GM20000 (cell line): ENCODE results near the gene TMEM131.

ENCODE experiments used
- DNase-seq: peaks from one replicate; pipeline ENCODE4 v3.0.0; 2012; ENCODE audit warnings: low spot score
- TF ChIP-seq, protein P1 (sequence below): IDR thresholded peaks from 2 replicates; pipeline ENCODE4 v1.5.1; 2012; ENCODE audit warnings: mild to moderate bottlenecking, control low read depth; ENCODE audit errors: extremely low read depth, missing control alignments

The TMEM131 gene

DNA sequence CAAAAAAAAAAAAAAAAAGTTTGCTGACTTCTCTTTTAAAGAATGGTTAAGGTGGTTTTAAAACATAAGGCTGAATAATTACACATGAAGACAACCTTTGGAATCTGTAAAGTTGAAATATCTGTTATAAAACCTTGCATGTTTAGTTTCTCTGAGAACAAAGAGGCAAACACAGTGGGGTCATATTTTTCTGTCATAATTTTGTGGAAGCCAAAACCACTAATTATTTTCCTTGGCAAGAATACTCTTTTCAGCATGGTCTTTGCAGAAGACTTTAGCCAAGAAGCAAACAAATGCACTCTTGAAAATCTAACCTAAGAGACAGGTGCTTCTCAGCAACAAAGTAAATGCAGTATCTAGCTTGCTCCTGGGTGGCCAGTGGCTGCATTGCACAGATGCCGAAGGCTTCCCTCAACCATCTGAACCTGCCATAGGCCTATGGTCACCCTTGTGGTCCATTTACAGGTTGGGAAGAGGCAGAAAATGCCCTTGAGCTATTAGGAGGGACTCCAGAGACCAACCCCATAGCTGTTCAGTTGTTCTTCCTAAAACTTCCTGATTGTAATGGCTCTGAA is 237.5 kb downstream of the TMEM131 start:
- TF ChIP-seq, protein P1, sequence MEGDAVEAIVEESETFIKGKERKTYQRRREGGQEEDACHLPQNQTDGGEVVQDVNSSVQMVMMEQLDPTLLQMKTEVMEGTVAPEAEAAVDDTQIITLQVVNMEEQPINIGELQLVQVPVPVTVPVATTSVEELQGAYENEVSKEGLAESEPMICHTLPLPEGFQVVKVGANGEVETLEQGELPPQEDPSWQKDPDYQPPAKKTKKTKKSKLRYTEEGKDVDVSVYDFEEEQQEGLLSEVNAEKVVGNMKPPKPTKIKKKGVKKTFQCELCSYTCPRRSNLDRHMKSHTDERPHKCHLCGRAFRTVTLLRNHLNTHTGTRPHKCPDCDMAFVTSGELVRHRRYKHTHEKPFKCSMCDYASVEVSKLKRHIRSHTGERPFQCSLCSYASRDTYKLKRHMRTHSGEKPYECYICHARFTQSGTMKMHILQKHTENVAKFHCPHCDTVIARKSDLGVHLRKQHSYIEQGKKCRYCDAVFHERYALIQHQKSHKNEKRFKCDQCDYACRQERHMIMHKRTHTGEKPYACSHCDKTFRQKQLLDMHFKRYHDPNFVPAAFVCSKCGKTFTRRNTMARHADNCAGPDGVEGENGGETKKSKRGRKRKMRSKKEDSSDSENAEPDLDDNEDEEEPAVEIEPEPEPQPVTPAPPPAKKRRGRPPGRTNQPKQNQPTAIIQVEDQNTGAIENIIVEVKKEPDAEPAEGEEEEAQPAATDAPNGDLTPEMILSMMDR: no peak
- DNase-seq: no peak

DNA sequence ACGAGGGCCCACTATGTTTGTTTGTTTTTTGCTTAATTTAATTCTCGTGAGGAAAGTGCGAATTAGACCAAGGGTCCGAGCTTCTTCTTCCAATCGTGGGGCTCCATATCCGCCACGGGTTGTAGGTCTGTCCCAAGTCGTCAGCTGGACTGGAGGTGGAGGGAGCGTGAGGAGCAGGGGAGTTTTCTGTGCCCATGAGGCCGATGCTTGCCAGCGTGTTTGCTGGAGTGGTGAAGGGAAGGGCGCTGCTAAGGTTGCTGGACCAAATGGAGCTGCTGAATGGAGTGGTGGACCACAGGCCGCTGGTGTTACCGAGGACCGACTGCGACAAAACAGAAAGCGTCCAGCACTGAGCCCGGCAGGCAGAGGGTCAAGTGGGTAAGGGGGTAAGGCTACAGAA is 238.7 kb downstream of the TMEM131 start:
- no peak for DNase-seq
- TF ChIP-seq, protein P1: no peak

DNA sequence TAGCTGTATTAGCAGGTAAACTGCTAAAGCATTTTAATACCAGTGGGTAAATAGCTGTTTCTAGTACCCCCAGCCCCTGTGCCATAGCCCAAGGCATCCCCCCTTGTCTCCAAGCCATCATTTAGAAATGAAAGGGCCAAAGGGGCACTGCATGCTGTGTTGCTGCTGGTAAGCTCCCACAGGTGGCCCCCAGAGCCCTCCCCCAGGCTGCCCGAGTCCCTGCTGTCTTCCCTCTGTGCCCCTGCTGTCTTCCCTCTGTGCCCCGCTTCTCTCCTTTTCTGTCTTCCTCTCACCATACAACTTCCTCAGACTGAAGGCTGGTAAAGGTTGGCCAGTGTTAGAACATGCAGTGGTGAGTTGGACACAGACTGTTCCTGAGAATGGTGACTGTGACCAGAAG is 240.3 kb downstream of the TMEM131 start:
- TF ChIP-seq, protein P1: no peak

DNA sequence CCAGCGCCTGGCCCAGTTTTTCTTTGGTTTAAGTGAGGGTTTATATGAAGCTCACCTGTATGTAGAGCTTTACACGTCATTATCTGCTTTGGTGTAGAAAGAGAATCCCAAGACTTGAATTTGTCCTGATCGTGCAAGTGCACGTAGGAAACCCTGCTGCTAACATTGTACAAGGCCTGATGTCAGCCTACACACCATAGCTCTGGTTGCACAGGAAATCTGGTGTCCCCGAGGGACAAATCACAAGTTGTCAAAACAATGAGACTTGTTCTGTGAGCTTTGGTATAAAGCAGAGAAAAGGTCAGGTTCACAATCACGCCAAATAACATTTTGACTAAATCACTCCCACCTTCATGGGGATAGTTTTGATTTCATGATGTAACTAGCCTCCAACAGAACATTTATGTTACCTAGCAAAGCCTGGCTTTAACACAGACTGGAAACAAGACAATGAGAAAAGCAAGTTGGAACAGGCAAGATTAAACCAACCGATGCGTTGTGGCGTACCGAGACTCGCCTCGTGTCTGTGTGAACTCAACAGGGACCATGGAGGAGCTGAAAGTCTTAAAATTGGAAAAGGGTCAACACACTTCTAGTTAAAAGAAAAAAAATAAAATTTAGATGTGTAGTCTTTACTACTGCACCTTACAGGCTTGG is 240.9 kb downstream of the TMEM131 start:
- TF ChIP-seq, protein P1: no peak
- DNase-seq: no peak

More for the DNA sequence above, 240.3 kb downstream of the TMEM131 start:
- DNase-seq: no peak

DNA sequence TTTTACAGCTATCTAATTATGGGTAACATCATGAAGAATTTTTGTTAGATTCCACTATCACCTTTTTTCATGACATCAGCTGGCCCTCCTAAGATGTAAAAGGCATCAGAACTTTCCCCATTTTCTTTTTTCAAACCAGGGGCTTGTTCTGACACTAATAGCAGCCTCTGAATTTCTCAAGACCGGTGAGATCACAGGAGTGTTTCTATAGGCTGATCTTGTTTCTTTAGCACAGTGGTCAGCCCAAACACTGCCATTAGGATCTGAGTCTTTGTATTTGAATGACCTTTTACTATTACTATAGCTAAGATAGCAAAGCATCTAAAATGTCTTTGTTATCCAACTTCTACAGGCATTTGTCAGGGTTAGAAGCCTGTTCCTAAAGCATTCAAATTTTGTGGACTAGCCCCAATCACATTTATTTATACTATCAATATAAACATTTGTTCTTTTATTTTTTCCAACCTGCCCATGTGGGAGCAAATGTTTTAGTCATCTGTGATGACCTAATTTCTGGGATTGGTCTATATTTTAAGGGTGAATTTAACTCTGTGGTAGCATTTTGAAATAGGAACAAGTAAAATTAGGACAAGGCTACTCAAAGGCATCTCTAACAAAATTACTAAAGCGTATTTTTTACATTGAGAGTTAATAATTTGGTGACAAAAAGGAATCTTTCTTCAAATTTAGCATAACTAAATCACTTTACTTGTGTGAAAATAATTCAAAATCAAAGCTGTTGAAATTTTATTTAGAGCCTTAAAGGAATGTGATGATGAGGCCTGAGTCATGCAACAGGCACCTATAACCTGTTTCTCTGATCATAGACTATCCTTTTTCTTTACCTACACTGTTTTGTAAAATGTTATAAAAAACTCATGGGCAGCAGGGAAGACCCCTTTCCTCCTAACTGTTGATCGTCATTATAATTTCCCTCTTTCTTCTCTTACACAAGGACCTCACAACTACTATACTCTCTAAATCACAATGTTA is 243.1 kb downstream of the TMEM131 start:
- TF ChIP-seq, protein P1: no peak
- DNase-seq: no peak

DNA sequence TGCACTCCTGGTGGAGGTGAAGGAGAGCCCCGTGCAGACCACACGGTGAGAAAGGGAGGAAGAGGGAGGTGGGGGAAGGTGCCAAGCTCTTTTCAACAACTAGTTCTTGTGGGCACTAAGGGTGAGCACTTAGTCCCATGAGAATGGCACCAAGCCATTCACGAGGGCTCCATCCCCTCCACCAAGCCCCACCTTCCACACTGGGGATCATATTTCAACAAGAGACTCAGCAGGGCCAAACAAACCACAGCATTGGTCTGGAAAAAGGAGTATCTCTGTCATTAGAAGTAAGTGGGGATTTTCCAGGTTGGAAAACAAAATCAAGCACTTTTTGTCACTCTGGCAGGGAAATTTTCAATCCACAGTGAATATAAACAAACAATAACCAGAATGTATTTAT is 244.0 kb downstream of the TMEM131 start:
- TF ChIP-seq, protein P1: no peak
- DNase-seq: no peak

DNA sequence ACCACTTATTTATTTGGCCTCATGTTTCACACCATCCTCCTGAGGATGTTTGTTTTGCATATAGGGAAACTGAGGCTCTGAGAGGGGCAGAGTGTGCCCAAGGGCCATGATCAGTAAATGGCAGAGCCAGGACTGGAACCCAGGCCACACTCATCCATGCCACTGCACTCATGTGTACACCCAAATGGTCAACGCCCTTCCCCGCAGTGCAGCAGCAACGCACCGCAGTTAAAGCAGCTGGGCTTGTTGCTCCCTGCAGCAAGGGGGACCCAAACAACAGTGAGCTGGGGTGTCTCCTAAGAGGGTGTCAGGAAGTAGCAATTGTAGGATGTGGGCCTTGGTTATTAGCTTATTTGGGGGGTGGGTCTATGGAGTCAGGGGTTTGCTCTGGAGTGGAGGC is 245.7 kb downstream of the TMEM131 start:
- TF ChIP-seq, protein P1: no peak
- DNase-seq: no peak
